GM19025 (cell line): ENCODE measurements around the gene ADAM23.

ENCODE experiments used
- ATAC-seq: cut with Tn5 transposase; IDR thresholded peaks from one replicate; pipeline ENCODE4 v1.9.1; 2021; ENCODE audit warnings: mild to moderate bottlenecking, low read depth, moderate library complexity; ENCODE audit not compliant: unreplicated experiment

Gene ADAM23

GRCh38 chr2:206557321-206557720, 114.0 kb downstream of the ADAM23 start:
- ATAC-seq = no peak

- no peak for ATAC-seq
Measured at GRCh38 chr2:206558492-206558891, 115.2 kb downstream of the ADAM23 start.

GRCh38 chr2:206561962-206562361, 118.6 kb downstream of the ADAM23 start:
- ATAC-seq = no peak

GRCh38 chr2:206562375-206562774, 119.0 kb downstream of the ADAM23 start:
- ATAC-seq = no peak

GRCh38 chr2:206563374-206563773, 120.0 kb downstream of the ADAM23 start:
- ATAC-seq = no peak

- no peak for ATAC-seq
Measured at GRCh38 chr2:206565666-206566065, 122.3 kb downstream of the ADAM23 start.

GRCh38 chr2:206569470-206569869, 126.1 kb downstream of the ADAM23 start:
- no peak for ATAC-seq

GRCh38 chr2:206570199-206570598, 126.9 kb downstream of the ADAM23 start:
- ATAC-seq = no peak

- no peak for ATAC-seq
Measured at GRCh38 chr2:206572725-206573124, 129.4 kb downstream of the ADAM23 start.

- no peak for ATAC-seq
Measured at GRCh38 chr2:206573793-206574192, 130.5 kb downstream of the ADAM23 start.

GRCh38 chr2:206584323-206585116, 141.2 kb downstream of the ADAM23 start:
- no peak for ATAC-seq

- ATAC-seq = no peak
Measured at GRCh38 chr2:206585335-206585734, 142.0 kb downstream of the ADAM23 start.

- no peak for ATAC-seq
Measured at GRCh38 chr2:206586609-206587008, 143.3 kb downstream of the ADAM23 start.

GRCh38 chr2:206597717-206598218, 154.4 kb downstream of the ADAM23 start:
- no peak for ATAC-seq

GRCh38 chr2:206603243-206603642, 159.9 kb downstream of the ADAM23 start:
- ATAC-seq = no peak

GRCh38 chr2:206610451-206610850, 167.1 kb downstream of the ADAM23 start:
- ATAC-seq = no peak

- ATAC-seq = no peak
Measured at GRCh38 chr2:206611191-206611590, 167.9 kb downstream of the ADAM23 start.

GRCh38 chr2:206611736-206612135, 168.4 kb downstream of the ADAM23 start:
- ATAC-seq = no peak

GRCh38 chr2:206614811-206615210, 171.5 kb downstream of the ADAM23 start:
- no peak for ATAC-seq

GRCh38 chr2:206615417-206616089, 172.2 kb downstream of the ADAM23 start:
- ATAC-seq = no peak

- no peak for ATAC-seq
Measured at GRCh38 chr2:206616151-206616550, 172.8 kb downstream of the ADAM23 start.

- ATAC-seq = no peak
Measured at GRCh38 chr2:206619011-206619410, 175.7 kb downstream of the ADAM23 start.
